PC-9 (cell line): ENCODE results near the gene NETO1.

ENCODE experiments used
- EZH2 ChIP-seq: fragments of 200-600 bp; sonication (generic); IDR thresholded peaks from 2 replicates; pipeline ENCODE4 v1.8.0; 2017; ENCODE audit warnings: antibody characterized with exemption, low read depth
- TF ChIP-seq, protein P1 (sequence below): fragments of 200-600 bp; sonication (generic); conservative IDR thresholded peaks from 2 replicates; pipeline ENCODE4 v1.6.1; 2017; ENCODE audit warnings: mixed run types, antibody characterized with exemption, mild to moderate bottlenecking, moderate library complexity

DNA sequence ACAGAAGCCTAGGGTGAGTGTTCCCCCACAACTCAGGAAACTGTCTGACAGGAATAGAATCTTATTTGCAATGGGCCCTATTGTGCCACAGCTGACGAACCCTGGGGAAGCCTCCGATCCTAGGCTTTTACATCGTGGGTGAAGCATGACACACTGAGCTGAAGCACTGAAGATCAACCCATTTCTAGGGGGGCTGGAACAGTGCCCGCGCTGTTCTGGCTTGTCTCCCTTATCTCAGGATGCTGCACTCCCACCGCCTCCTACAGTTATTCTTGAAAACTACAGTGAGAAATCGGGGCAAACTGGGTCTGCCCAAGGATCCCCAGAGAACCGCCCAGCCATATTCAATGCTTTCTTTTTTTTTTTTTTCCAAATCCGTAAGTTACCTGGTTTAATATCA, 41.1 kb downstream of the NETO1 start:
- TF ChIP-seq, protein P1, sequence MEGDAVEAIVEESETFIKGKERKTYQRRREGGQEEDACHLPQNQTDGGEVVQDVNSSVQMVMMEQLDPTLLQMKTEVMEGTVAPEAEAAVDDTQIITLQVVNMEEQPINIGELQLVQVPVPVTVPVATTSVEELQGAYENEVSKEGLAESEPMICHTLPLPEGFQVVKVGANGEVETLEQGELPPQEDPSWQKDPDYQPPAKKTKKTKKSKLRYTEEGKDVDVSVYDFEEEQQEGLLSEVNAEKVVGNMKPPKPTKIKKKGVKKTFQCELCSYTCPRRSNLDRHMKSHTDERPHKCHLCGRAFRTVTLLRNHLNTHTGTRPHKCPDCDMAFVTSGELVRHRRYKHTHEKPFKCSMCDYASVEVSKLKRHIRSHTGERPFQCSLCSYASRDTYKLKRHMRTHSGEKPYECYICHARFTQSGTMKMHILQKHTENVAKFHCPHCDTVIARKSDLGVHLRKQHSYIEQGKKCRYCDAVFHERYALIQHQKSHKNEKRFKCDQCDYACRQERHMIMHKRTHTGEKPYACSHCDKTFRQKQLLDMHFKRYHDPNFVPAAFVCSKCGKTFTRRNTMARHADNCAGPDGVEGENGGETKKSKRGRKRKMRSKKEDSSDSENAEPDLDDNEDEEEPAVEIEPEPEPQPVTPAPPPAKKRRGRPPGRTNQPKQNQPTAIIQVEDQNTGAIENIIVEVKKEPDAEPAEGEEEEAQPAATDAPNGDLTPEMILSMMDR: no peak
- no peak for TF ChIP-seq EZH2
